Effector memory CD4-positive, alpha-beta T cell (primary cell): ENCODE data around the gene NAV3.

Experiments
- DNase-seq, 3 donors: peaks; one replicate each; pipeline ENCODE4 v3.0.0-alpha.2; 2020
- H3K27ac ChIP-seq: 2 replicates; pipeline ENCODE4 v1.7.0; 2013; ENCODE audit warnings: mild to moderate bottlenecking, low read length, moderate library complexity; ENCODE audit not compliant: insufficient read depth, poor library complexity, severe bottlenecking
- H3K27me3 ChIP-seq: replicated peaks from 2 replicates; pipeline ENCODE4 v1.7.0; 2013; ENCODE audit warnings: mild to moderate bottlenecking, low read length; ENCODE audit not compliant: insufficient read depth, control insufficient read depth, poor library complexity, severe bottlenecking
- H3K36me3 ChIP-seq: 2 replicates; pipeline ENCODE4 v1.7.0; 2013; ENCODE audit warnings: mild to moderate bottlenecking, low read length, moderate library complexity; ENCODE audit not compliant: control insufficient read depth, insufficient read depth
- H3K4me1 ChIP-seq: 2 replicates; pipeline ENCODE4 v1.7.0; 2013; ENCODE audit warnings: low read length, mild to moderate bottlenecking; ENCODE audit not compliant: control insufficient read depth, insufficient read depth, poor library complexity, severe bottlenecking
- H3K4me3 ChIP-seq: 2 replicates; pipeline ENCODE4 v1.7.0; 2013; ENCODE audit warnings: low read length, low read depth, mild to moderate bottlenecking; ENCODE audit not compliant: insufficient read depth, poor library complexity, severe bottlenecking
- H3K9me3 ChIP-seq: 2 replicates; pipeline ENCODE4 v1.7.0; 2013; ENCODE audit warnings: mild to moderate bottlenecking, low read length, moderate library complexity; ENCODE audit not compliant: control insufficient read depth
- total RNA-seq, 3 donors: gene quantifications; one replicate each; lab custom pipeline; 2026; lab: John Stamatoyannopoulos, UW

NAV3 gene, protein sequence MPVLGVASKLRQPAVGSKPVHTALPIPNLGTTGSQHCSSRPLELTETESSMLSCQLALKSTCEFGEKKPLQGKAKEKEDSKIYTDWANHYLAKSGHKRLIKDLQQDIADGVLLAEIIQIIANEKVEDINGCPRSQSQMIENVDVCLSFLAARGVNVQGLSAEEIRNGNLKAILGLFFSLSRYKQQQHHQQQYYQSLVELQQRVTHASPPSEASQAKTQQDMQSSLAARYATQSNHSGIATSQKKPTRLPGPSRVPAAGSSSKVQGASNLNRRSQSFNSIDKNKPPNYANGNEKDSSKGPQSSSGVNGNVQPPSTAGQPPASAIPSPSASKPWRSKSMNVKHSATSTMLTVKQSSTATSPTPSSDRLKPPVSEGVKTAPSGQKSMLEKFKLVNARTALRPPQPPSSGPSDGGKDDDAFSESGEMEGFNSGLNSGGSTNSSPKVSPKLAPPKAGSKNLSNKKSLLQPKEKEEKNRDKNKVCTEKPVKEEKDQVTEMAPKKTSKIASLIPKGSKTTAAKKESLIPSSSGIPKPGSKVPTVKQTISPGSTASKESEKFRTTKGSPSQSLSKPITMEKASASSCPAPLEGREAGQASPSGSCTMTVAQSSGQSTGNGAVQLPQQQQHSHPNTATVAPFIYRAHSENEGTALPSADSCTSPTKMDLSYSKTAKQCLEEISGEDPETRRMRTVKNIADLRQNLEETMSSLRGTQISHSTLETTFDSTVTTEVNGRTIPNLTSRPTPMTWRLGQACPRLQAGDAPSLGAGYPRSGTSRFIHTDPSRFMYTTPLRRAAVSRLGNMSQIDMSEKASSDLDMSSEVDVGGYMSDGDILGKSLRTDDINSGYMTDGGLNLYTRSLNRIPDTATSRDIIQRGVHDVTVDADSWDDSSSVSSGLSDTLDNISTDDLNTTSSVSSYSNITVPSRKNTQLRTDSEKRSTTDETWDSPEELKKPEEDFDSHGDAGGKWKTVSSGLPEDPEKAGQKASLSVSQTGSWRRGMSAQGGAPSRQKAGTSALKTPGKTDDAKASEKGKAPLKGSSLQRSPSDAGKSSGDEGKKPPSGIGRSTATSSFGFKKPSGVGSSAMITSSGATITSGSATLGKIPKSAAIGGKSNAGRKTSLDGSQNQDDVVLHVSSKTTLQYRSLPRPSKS (N-terminal part only)
- total RNA-seq = 0 reads per million in 3 donors

- no peaks in the 10 kb centered on the region for H3K36me3 ChIP-seq
- no peaks in the 10 kb centered on the region for H3K4me1 ChIP-seq
- H3K27me3 ChIP-seq = no peaks in the 10 kb centered on the region
- no peak within 1 kb of the TSS for H3K4me3 ChIP-seq
- no peak within 1 kb of the TSS for H3K27ac ChIP-seq
- DNase-seq = no peak
- H3K9me3 ChIP-seq = no peaks in the 10 kb centered on the region
Observed at GRCh38 chr12:77830583-77831351, at the start of gene NAV3. NAV3 (plus strand) TSS chr12:77830894; CDS start chr12:77831462, 568 bp downstream.

DNA sequence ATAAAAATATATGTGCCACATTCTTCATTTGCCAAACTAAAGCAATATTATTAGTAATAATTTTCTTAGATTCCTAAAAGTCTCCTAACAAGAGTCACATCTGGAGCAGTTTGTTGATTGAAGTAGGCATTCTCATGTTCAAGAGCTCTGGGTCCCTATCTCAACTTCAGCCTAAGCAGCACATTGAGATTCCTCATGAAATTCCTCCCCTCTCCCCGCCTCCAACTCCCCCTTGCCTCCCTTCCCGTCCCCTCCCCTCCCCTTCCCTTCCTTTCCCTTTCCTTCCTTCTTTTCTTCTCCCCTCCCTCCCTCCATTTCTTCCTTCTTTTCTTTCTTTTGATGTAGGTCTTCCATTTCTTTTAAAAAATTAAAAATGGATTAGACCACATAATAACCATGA, 48.7 kb upstream of the NAV3 start:
- H3K36me3 ChIP-seq = no peaks in the 10 kb centered on the region
- H3K27me3 ChIP-seq = no peaks in the 10 kb centered on the region
- H3K9me3 ChIP-seq = no peaks in the 10 kb centered on the region
- H3K4me3 ChIP-seq = no peak overlapping the region
- DNase-seq = no peak
- no peak overlapping the region for H3K27ac ChIP-seq
- no peaks in the 10 kb centered on the region for H3K4me1 ChIP-seq

DNA sequence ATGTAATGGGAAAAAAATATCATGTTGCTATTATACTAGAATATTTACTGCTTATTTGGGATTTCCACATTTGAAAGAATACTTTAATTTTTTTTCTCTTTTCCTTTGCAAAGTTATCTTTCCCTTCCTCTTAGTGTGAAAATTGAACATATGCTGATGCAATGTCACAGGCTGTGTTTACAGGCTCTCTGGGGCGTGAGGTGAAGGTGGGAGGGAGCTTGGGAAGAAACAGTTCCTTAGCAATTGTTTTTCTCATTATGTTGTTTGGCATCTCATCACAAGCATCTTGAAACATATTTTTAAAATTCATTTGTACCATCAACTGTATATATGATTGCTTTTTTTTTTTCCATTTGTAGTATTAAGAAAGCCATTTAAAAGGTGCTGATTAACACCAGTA, 47.9 kb upstream of the NAV3 start:
- no peaks in the 10 kb centered on the region for H3K4me1 ChIP-seq

DNA sequence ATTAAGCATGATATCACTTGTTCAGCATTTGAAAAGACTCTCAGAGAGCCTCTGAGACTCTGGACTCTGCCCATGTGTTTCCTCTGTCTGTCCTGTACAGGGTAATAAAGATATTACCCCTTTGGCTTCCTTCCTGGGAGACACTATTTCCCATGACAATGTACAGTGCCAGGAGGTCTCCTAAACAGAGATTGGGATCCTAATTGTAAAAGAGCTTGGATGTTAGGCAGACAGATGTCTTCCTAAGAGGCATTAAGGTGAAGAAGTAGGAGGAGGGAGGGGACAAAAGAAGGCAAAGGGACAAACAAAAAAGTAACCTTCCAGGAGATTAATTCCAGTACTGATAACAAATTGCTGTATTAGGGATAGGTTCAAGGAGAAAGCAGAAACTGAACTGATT, 45.5 kb upstream of the NAV3 start:
- H3K9me3 ChIP-seq = no peaks in the 10 kb centered on the region
- H3K27me3 ChIP-seq = no peaks in the 10 kb centered on the region
- H3K4me1 ChIP-seq = no peaks in the 10 kb centered on the region
- H3K36me3 ChIP-seq = no peaks in the 10 kb centered on the region
- no peak overlapping the region for H3K4me3 ChIP-seq
- H3K27ac ChIP-seq = no peak overlapping the region
- DNase-seq = no peak

More for the DNA sequence above, 47.9 kb upstream of the NAV3 start:
- Histone ChIP-seq H3K27me3 (no peaks in the 10 kb centered on the region), H3K27ac (no peak overlapping the region), H3K9me3 (no peaks in the 10 kb centered on the region), H3K36me3 (no peaks in the 10 kb centered on the region), H3K4me3 (no peak overlapping the region)
- DNase-seq = no peak

DNA sequence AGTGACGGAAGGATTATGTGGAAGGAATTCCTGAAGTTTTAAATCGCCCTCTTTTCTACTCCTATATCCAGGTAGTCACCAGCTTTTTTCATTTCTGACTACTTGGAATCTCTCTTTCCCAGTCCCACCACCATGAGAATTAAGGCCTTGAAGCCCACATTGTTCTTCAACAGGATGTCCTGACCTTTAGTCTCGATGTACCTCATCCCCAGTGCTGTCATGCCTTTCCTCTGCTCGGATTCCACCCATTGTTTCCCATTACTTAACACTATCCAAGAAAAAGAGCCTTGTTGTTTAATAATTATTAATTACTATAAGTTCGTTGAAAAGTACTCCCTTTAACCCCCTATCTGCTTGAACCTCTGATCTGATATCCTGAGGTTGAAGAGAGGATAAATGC, 44.0 kb upstream of the NAV3 start:
- no peaks in the 10 kb centered on the region for H3K4me1 ChIP-seq
- no peak overlapping the region for H3K4me3 ChIP-seq
- H3K36me3 ChIP-seq = no peaks in the 10 kb centered on the region
- no peak for DNase-seq
- H3K9me3 ChIP-seq = no peaks in the 10 kb centered on the region
- H3K27me3 ChIP-seq = no peaks in the 10 kb centered on the region
- no peak overlapping the region for H3K27ac ChIP-seq

- H3K9me3 ChIP-seq = no peaks in the 10 kb centered on the region
- no peak overlapping the region for H3K27ac ChIP-seq
- no peaks in the 10 kb centered on the region for H3K4me1 ChIP-seq
- H3K4me3 ChIP-seq = no peak overlapping the region
- H3K36me3 ChIP-seq = no peaks in the 10 kb centered on the region
- no peaks in the 10 kb centered on the region for H3K27me3 ChIP-seq
- DNase-seq = no peak
Observed at GRCh38 chr12:77788231-77789168, 42.2 kb upstream of the NAV3 start.

- no peaks in the 10 kb centered on the region for H3K4me1 ChIP-seq
- H3K36me3 ChIP-seq = no peaks in the 10 kb centered on the region
- no peaks in the 10 kb centered on the region for H3K9me3 ChIP-seq
- H3K4me3 ChIP-seq = no peak overlapping the region
- H3K27ac ChIP-seq = no peak overlapping the region
- no peaks in the 10 kb centered on the region for H3K27me3 ChIP-seq
- DNase-seq = no peak
Observed at GRCh38 chr12:77795699-77796098, 35.0 kb upstream of the NAV3 start.

- Histone ChIP-seq H3K4me3 (no peak overlapping the region), H3K36me3 (no peaks in the 10 kb centered on the region), H3K27ac (no peak overlapping the region), H3K27me3 (no peaks in the 10 kb centered on the region), H3K4me1 (no peaks in the 10 kb centered on the region), H3K9me3 (no peaks in the 10 kb centered on the region)
- DNase-seq = no peak
Observed at GRCh38 chr12:77796775-77797174, 33.9 kb upstream of the NAV3 start.

- no peak for DNase-seq
- Histone ChIP-seq H3K4me3 (no peak overlapping the region), H3K36me3 (no peaks in the 10 kb centered on the region), H3K4me1 (no peaks in the 10 kb centered on the region), H3K27ac (no peak overlapping the region), H3K27me3 (no peaks in the 10 kb centered on the region), H3K9me3 (no peaks in the 10 kb centered on the region)
Observed at GRCh38 chr12:77800501-77800900, 30.2 kb upstream of the NAV3 start.
